DND-41 (cell line): ENCODE measurements around the gene ZEB1.

Source experiments
- ATAC-seq: fragments of 200-7000 bp; cut with Tn5 transposase; 3 replicates; pipeline ENCODE4 v1.9.1; 2021; ENCODE audit warnings: low read depth; ENCODE audit not compliant: insufficient read depth
- DNase-seq: peaks from one replicate; pipeline ENCODE4 v3.0.0-alpha.2; 2020
- H2AFZ ChIP-seq: 2 replicates; pipeline ENCODE4 v1.6.0; 2012; ENCODE audit warnings: low read depth, low read length
- H3K27ac ChIP-seq: 2 replicates; pipeline ENCODE4 v1.5.1; 2012; ENCODE audit warnings: low read length, inconsistent platforms
- H3K27me3 ChIP-seq: fragments of 200-600 bp; sonication (generic); 2 replicates; pipeline ENCODE4 v1.6.0; 2012; ENCODE audit warnings: low read length, mild to moderate bottlenecking, inconsistent platforms; ENCODE audit not compliant: insufficient read depth, poor library complexity
- H3K36me3 ChIP-seq: 2 replicates; pipeline ENCODE4 v1.5.1; 2012; ENCODE audit warnings: low read length, inconsistent platforms; ENCODE audit not compliant: insufficient read depth
- H3K4me1 ChIP-seq: 2 replicates; pipeline ENCODE4 v1.5.1; 2012; ENCODE audit warnings: mild to moderate bottlenecking, low read length; ENCODE audit not compliant: insufficient read depth
- H3K4me2 ChIP-seq: 2 replicates; pipeline ENCODE4 v1.6.0; 2012; ENCODE audit warnings: mild to moderate bottlenecking, moderate library complexity, low read length, inconsistent platforms; ENCODE audit not compliant: insufficient read depth
- H3K4me3 ChIP-seq, 2 experiments: fragments of 200-600 bp in 1 of 2; shearing (Covaris generic) in 1 of 2; 2 replicates each; pipeline ENCODE4 v1.5.1; 2012 to 2016; ENCODE audit warnings: inconsistent platforms in 2 of 2, low read length in 2 of 2, mild to moderate bottlenecking in 2 of 2, low read depth in 1 of 2, moderate library complexity in 1 of 2
- H3K79me2 ChIP-seq: 2 replicates; pipeline ENCODE4 v1.6.0; 2012; ENCODE audit warnings: low read length, inconsistent platforms; ENCODE audit not compliant: insufficient read depth
- H3K9ac ChIP-seq: 2 replicates; pipeline ENCODE4 v1.6.0; 2012; ENCODE audit warnings: low read depth, mild to moderate bottlenecking, inconsistent platforms, low read length, moderate library complexity
- H3K9me3 ChIP-seq: 2 replicates; pipeline ENCODE4 v1.5.1; 2012; ENCODE audit warnings: low read length, moderate library complexity, mild to moderate bottlenecking, inconsistent platforms; ENCODE audit not compliant: insufficient read depth, severe bottlenecking
- H4K20me1 ChIP-seq: 2 replicates; pipeline ENCODE4 v1.6.0; 2012; ENCODE audit warnings: low read length; ENCODE audit not compliant: insufficient read depth
- EZH2 ChIP-seq: IDR thresholded peaks from 3 replicates; pipeline ENCODE4 v1.6.1; 2012; ENCODE audit warnings: borderline replicate concordance, low read depth, mild to moderate bottlenecking, moderate library complexity, low read length, inconsistent platforms; ENCODE audit not compliant: severe bottlenecking
- TF ChIP-seq, protein P1 (sequence below): IDR thresholded peaks from 2 replicates; pipeline ENCODE4 v1.5.1; 2012; ENCODE audit warnings: borderline replicate concordance, low read length, moderate library complexity, mild to moderate bottlenecking; ENCODE audit not compliant: poor library complexity, severe bottlenecking; ENCODE audit errors: extremely low read depth

The ZEB1 gene

DNA sequence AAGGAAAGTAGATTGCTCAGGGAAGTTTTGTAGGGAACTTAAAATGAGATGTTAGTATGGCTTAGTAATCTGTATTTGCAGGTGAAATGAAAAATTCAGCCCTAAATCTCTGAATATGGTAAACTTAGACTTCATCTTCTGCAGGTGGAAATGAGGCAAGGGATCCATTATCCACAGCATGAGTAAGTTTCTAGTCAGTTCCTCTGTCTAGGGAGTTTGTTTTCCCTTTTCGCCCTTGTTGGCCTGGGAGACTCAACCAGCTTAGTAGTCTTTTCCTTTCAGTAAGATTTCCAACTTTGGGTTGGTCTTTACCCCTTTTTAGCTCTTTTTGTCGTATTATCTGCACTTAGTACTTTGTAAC, 65.6 kb downstream of the ZEB1 start:
- H3K4me2 ChIP-seq = no peak overlapping the region
- peaks cover 35% of the 10 kb centered on the region for H4K20me1 ChIP-seq
- H3K9ac ChIP-seq = no peak overlapping the region
- H3K4me3 ChIP-seq = no peak overlapping the region
- peaks cover 100% of the 10 kb centered on the region for H3K79me2 ChIP-seq
- no peak for DNase-seq
- H2AFZ ChIP-seq = no peak overlapping the region
- no peaks in the 10 kb centered on the region for H3K27me3 ChIP-seq
- H3K36me3 ChIP-seq = peaks cover 33% of the 10 kb centered on the region
- TF ChIP-seq, protein P1, sequence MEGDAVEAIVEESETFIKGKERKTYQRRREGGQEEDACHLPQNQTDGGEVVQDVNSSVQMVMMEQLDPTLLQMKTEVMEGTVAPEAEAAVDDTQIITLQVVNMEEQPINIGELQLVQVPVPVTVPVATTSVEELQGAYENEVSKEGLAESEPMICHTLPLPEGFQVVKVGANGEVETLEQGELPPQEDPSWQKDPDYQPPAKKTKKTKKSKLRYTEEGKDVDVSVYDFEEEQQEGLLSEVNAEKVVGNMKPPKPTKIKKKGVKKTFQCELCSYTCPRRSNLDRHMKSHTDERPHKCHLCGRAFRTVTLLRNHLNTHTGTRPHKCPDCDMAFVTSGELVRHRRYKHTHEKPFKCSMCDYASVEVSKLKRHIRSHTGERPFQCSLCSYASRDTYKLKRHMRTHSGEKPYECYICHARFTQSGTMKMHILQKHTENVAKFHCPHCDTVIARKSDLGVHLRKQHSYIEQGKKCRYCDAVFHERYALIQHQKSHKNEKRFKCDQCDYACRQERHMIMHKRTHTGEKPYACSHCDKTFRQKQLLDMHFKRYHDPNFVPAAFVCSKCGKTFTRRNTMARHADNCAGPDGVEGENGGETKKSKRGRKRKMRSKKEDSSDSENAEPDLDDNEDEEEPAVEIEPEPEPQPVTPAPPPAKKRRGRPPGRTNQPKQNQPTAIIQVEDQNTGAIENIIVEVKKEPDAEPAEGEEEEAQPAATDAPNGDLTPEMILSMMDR = no peak
- no peak for TF ChIP-seq EZH2
- no peaks in the 10 kb centered on the region for H3K9me3 ChIP-seq
- peak overlapping the region; percentile 38; the same call in 1 of the 2 replicates for H3K27ac ChIP-seq
- ATAC-seq = no peak
- no peaks in the 10 kb centered on the region for H3K4me1 ChIP-seq

DNA sequence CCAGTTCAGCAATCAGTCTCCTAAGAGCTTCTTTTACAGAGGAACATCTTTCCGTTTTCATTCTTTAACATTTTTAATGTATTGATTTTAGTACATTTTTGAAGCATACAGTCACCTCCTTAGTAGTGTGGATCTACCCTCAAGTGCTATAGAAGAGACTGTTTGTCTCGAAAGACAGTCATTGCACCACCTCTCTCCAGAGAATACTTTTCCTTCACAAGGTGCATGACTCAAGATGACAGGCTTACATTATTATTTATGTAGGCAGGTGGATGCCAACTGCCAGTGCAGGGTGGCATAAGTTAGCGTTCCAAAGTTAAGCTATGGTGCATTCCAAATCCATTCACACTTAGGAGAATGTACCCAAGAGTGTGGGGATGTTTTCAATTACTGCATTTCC, 71.8 kb downstream of the ZEB1 start:
- TF ChIP-seq, protein P1 = no peak
- TF ChIP-seq EZH2 = no peak
- Histone ChIP-seq H4K20me1 (peaks cover 38% of the 10 kb centered on the region; the same call in 1 of the 2 replicates), H3K9ac (no peak overlapping the region), H3K27me3 (no peaks in the 10 kb centered on the region), H3K9me3 (no peaks in the 10 kb centered on the region), H3K4me1 (no peaks in the 10 kb centered on the region), H3K4me2 (no peak overlapping the region), H3K36me3 (peaks cover 68% of the 10 kb centered on the region), H2AFZ (no peak overlapping the region), H3K27ac (no peak overlapping the region), H3K4me3 (no peak overlapping the region), H3K79me2 (peaks cover 100% of the 10 kb centered on the region)
- DNase-seq = no peak
- peak; percentile 24; the same call in 1 of the 3 replicates for ATAC-seq

GRCh38 chr10:31393844-31394243, 74.8 kb downstream of the ZEB1 start:
- Histone ChIP-seq H3K27ac (no peak overlapping the region), H3K4me2 (no peak overlapping the region), H3K4me1 (peaks cover 3% of the 10 kb centered on the region; the same call in 1 of the 2 replicates), H3K36me3 (peaks cover 54% of the 10 kb centered on the region), H3K9ac (no peak overlapping the region), H3K9me3 (no peaks in the 10 kb centered on the region), H3K27me3 (no peaks in the 10 kb centered on the region), H3K79me2 (peaks cover 98% of the 10 kb centered on the region), H3K4me3 (no peak overlapping the region), H2AFZ (no peak overlapping the region), H4K20me1 (peaks cover 45% of the 10 kb centered on the region; the same call in 1 of the 2 replicates)
- ATAC-seq (no peak), DNase-seq (no peak)
- TF ChIP-seq, protein P1 = no peak
- TF ChIP-seq EZH2 = no peak

DNA sequence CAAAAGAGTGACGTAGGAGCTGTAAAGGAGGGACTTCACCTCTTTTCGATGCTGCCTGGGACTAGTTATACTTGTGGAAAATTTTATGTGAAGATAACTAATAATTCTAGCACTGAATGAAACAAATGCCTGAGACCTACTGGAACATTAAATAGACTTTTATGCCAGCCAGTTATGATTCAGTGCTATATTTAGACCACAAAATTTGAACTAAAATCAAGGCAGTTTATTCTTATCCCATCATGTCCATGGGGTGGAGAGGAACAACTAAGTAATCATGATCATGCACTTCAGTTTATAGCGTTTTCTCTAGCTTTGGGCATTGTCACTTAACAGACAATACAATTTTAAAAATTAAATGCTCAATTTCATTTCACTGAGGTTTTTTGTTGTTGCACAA, 76.7 kb downstream of the ZEB1 start:
- H4K20me1 ChIP-seq = peaks cover 46% of the 10 kb centered on the region; the same call in 1 of the 2 replicates
- H3K4me2 ChIP-seq = no peak overlapping the region
- no peak overlapping the region for H3K27ac ChIP-seq
- H3K36me3 ChIP-seq = peaks cover 36% of the 10 kb centered on the region
- no peak overlapping the region for H3K9ac ChIP-seq
- H2AFZ ChIP-seq = no peak overlapping the region
- H3K27me3 ChIP-seq = no peaks in the 10 kb centered on the region
- H3K79me2 ChIP-seq = peaks cover 98% of the 10 kb centered on the region
- TF ChIP-seq, protein P1 = no peak
- no peak for TF ChIP-seq EZH2
- H3K4me3 ChIP-seq = no peak overlapping the region
- no peaks in the 10 kb centered on the region for H3K9me3 ChIP-seq
- DNase-seq (no peak), ATAC-seq (no peak)
- peaks cover 3% of the 10 kb centered on the region; the same call in 1 of the 2 replicates for H3K4me1 ChIP-seq
